HepG2 (cell line): Measurements from ENCODE around the gene EPS8L3.

ENCODE experiments used
- BCLAF1 ChIP-seq: fragments of 450-650 bp; IDR thresholded peaks from 2 replicates; pipeline ENCODE4 v1.6.1; 2017; ENCODE audit warnings: mild to moderate bottlenecking
- CTCF ChIP-seq: sonication (generic); formaldehyde crosslinking; IDR thresholded peaks from 2 replicates; pipeline ENCODE4 v1.5.0; 2020; ENCODE audit warnings: mild to moderate bottlenecking, missing genetic modification reagents, moderate library complexity
- DR1 ChIP-seq: sonication (generic); formaldehyde crosslinking; IDR thresholded peaks from 2 replicates; pipeline ENCODE4 v1.8.0; 2021; ENCODE audit warnings: mild to moderate bottlenecking, missing genetic modification reagents, inconsistent platforms
- MIER2 ChIP-seq: IDR thresholded peaks from 2 replicates; pipeline ENCODE4 v1.6.1; 2016; ENCODE audit warnings: missing biosample characterization, missing genetic modification reagents
- TCF12 ChIP-seq, 2 experiments: fragments of 450-650 bp in 1 of 2; sonication (generic) in 1 of 2; formaldehyde crosslinking in 1 of 2; IDR thresholded peaks; 2 replicates each; pipeline versions ENCODE4 v1.6.1 to v1.8.0; 2017 to 2022; ENCODE audit warnings: antibody characterized with exemption in 1 of 2, mild to moderate bottlenecking in 1 of 2, missing genetic modification reagents in 1 of 2, moderate library complexity in 1 of 2
- USF2 ChIP-seq, 2 experiments: sonication (generic) in 1 of 2; formaldehyde crosslinking in 1 of 2; IDR thresholded peaks; 2 replicates each; pipeline versions ENCODE4 v1.5.1 to v1.6.1; 2011 to 2020; ENCODE audit warnings: borderline replicate concordance in 1 of 2, low read depth in 1 of 2, low read length in 1 of 2, mild to moderate bottlenecking in 1 of 2, missing genetic modification reagents in 1 of 2, moderate library complexity in 1 of 2
- ZFP1 ChIP-seq: IDR thresholded peaks from 2 replicates; pipeline ENCODE4 v1.6.1; 2016

- TF ChIP-seq DR1 (CRISPR knock-in tag) (no peak), ZFP1 (CRISPR knock-in tag) (no peak), CTCF (CRISPR knock-in tag) (no peak), TCF12 (IDR thresholded peaks at IDR 0.05) (no peak), TCF12 (CRISPR knock-in tag; IDR thresholded peaks at IDR 0.05) (no peak), MIER2 (no peak), USF2 (IDR thresholded peaks at IDR 0.05; ENCODE audit: low read depth, low read length) (no peak), USF2 (CRISPR knock-in tag; IDR thresholded peaks at IDR 0.05; ENCODE audit: borderline replicate concordance) (no peak), BCLAF1 (no peak)
These were observed 13.4 kb downstream of the EPS8L3 start for GRCh38 chr1:109750241-109750882.
